Central memory CD8-positive, alpha-beta T cell (primary cell): ENCODE data around the gene TMEM205.
"Not testable (repeated sequence)": the region's sequence is repeated elsewhere in the genome, so short reads cannot be mapped to it uniquely, and the experiment has no call there.

Experiments
- ATAC-seq: fragments of 150-1000 bp; cut with Tn5 transposase; replicated peaks from 2 replicates; pipeline ENCODE4 v1.10.0; 2022; ENCODE audit warnings: mild to moderate bottlenecking, moderate FRiP score, moderate number of reproducible peaks; ENCODE audit not compliant: poor library complexity, severe bottlenecking; ENCODE audit errors: extremely low read depth
- DNase-seq, 2 donors: peaks; one replicate each; pipeline ENCODE4 v3.0.0; 2021; ENCODE audit warnings: low spot score in 2 of 2
- H3K27ac Mint-ChIP-seq: one replicate; pipeline ENCODE4 v1.8.0; 2022; ENCODE audit warnings: low read depth, mild to moderate bottlenecking, moderate library complexity, mixed read lengths
- H3K27me3 Mint-ChIP-seq: one replicate; pipeline ENCODE4 v1.8.0; 2022; ENCODE audit warnings: mixed read lengths
- H3K36me3 Mint-ChIP-seq: one replicate; pipeline ENCODE4 v1.8.0; 2022; ENCODE audit warnings: mild to moderate bottlenecking, moderate library complexity, mixed read lengths; ENCODE audit not compliant: insufficient read depth
- H3K4me1 Mint-ChIP-seq: one replicate; pipeline ENCODE4 v1.8.0; 2022; ENCODE audit warnings: mixed read lengths
- H3K4me3 Mint-ChIP-seq: one replicate; pipeline ENCODE4 v1.8.0; 2022; ENCODE audit warnings: mild to moderate bottlenecking, moderate library complexity, mixed read lengths
- H3K9me3 Mint-ChIP-seq: one replicate; pipeline ENCODE4 v1.8.0; 2022; ENCODE audit warnings: mixed read lengths

TMEM205 gene

GRCh38 chr19:11345122-11345803 lies 805 bp downstream of the TMEM205 start:
- Mint-ChIP-seq H3K4me1 (peaks cover 34% of the 10 kb centered on the region), H3K27me3 (no peaks in the 10 kb centered on the region), H3K9me3 (no peaks in the 10 kb centered on the region), H3K27ac (peak overlapping the region; percentile 95), H3K36me3 (peaks cover 12% of the 10 kb centered on the region), H3K4me3 (peak overlapping the region; percentile 93)
- ATAC-seq (no peak), DNase-seq (no peak)

- H3K36me3 Mint-ChIP-seq = peaks cover 12% of the 10 kb centered on the region
- DNase-seq = no peak
- H3K4me3 Mint-ChIP-seq = no peak overlapping the region
- H3K9me3 Mint-ChIP-seq = no peaks in the 10 kb centered on the region
- no peak overlapping the region for H3K27ac Mint-ChIP-seq
- no peak for ATAC-seq
- no peaks in the 10 kb centered on the region for H3K27me3 Mint-ChIP-seq
- peaks cover 40% of the 10 kb centered on the region for H3K4me1 Mint-ChIP-seq
Measured at GRCh38 chr19:11342429-11342828, 3.6 kb downstream of the TMEM205 start.

- Mint-ChIP-seq H3K4me3 (peak overlapping the region; percentile 66), H3K4me1 (peaks cover 19% of the 10 kb centered on the region)
- not testable (repeated sequence) for H3K9me3 Mint-ChIP-seq, H3K27me3 Mint-ChIP-seq, H3K36me3 Mint-ChIP-seq, DNase-seq, ATAC-seq, H3K27ac Mint-ChIP-seq
Measured at GRCh38 chr19:11340099-11340467, 6.0 kb downstream of the TMEM205 start.

GRCh38 chr19:11339254-11340098 lies 6.6 kb downstream of the TMEM205 start, which contains the start of gene RAB3D:
Gene RAB3D, minus strand, starts transcription at chr19:11339657. Its CDS starts 2,258 bp downstream, at chr19:11337399.
- Mint-ChIP-seq H3K4me1 (peaks cover 17% of the 10 kb centered on the region), H3K27ac (peak within 1 kb of the TSS; percentile 73), H3K4me3 (peak within 1 kb of the TSS; percentile 66), H3K27me3 (no peaks in the 10 kb centered on the region), H3K9me3 (no peaks in the 10 kb centered on the region), H3K36me3 (peaks cover 7% of the 10 kb centered on the region)
- DNase-seq (peak; percentile 29 to 45), ATAC-seq (peak; percentile 75)

GRCh38 chr19:11338569-11339253 lies 7.4 kb downstream of the TMEM205 start:
- DNase-seq (no peak), ATAC-seq (peak; percentile 8)
- Mint-ChIP-seq H3K27ac (peak overlapping the region; percentile 73), H3K4me3 (peak overlapping the region; percentile 66), H3K4me1 (peaks cover 13% of the 10 kb centered on the region), H3K9me3 (no peaks in the 10 kb centered on the region), H3K36me3 (peaks cover 12% of the 10 kb centered on the region), H3K27me3 (no peaks in the 10 kb centered on the region)

- H3K4me1 Mint-ChIP-seq = peaks cover 13% of the 10 kb centered on the region
- no peaks in the 10 kb centered on the region for H3K9me3 Mint-ChIP-seq
- no peak overlapping the region for H3K27ac Mint-ChIP-seq
- no peak for ATAC-seq
- H3K27me3 Mint-ChIP-seq = no peaks in the 10 kb centered on the region
- H3K4me3 Mint-ChIP-seq = peak overlapping the region; percentile 66
- DNase-seq = no peak
- peaks cover 13% of the 10 kb centered on the region for H3K36me3 Mint-ChIP-seq
Measured at GRCh38 chr19:11338121-11338520, 7.9 kb downstream of the TMEM205 start.

GRCh38 chr19:11337080-11337479 lies 9.0 kb downstream of the TMEM205 start:
- H3K27ac Mint-ChIP-seq = no peak overlapping the region

GRCh38 chr19:11335449-11336146 lies 10.5 kb downstream of the TMEM205 start:
- no peaks in the 10 kb centered on the region for H3K9me3 Mint-ChIP-seq
- peak overlapping the region; percentile 25 for H3K27ac Mint-ChIP-seq
- ATAC-seq (no peak), DNase-seq (no peak)
- H3K4me3 Mint-ChIP-seq = no peak overlapping the region
- H3K27me3 Mint-ChIP-seq = no peaks in the 10 kb centered on the region
- H3K36me3 Mint-ChIP-seq = peaks cover 13% of the 10 kb centered on the region
- peaks cover 13% of the 10 kb centered on the region for H3K4me1 Mint-ChIP-seq

More at GRCh38 chr19:11337080-11337479, 9.0 kb downstream of the TMEM205 start:
- Mint-ChIP-seq H3K36me3 (peaks cover 13% of the 10 kb centered on the region), H3K27me3 (no peaks in the 10 kb centered on the region), H3K4me1 (peaks cover 13% of the 10 kb centered on the region), H3K4me3 (no peak overlapping the region), H3K9me3 (no peaks in the 10 kb centered on the region)
- no peak for ATAC-seq
- DNase-seq = no peak

- not testable (repeated sequence) for H3K27ac Mint-ChIP-seq, DNase-seq, H3K4me3 Mint-ChIP-seq, H3K27me3 Mint-ChIP-seq, ATAC-seq, H3K4me1 Mint-ChIP-seq, H3K9me3 Mint-ChIP-seq
- peaks cover 13% of the 10 kb centered on the region for H3K36me3 Mint-ChIP-seq
Measured at GRCh38 chr19:11333838-11334237, 12.2 kb downstream of the TMEM205 start.

- peaks cover 13% of the 10 kb centered on the region for H3K36me3 Mint-ChIP-seq
- H3K4me3 Mint-ChIP-seq = no peak overlapping the region
- H3K9me3 Mint-ChIP-seq = no peaks in the 10 kb centered on the region
- DNase-seq = no peak
- no peak for ATAC-seq
- H3K27me3 Mint-ChIP-seq = no peaks in the 10 kb centered on the region
- H3K4me1 Mint-ChIP-seq = no peaks in the 10 kb centered on the region
- H3K27ac Mint-ChIP-seq = no peak overlapping the region
Measured at GRCh38 chr19:11332822-11333221, 13.2 kb downstream of the TMEM205 start.

GRCh38 chr19:11331502-11331901 lies 14.6 kb downstream of the TMEM205 start:
- Mint-ChIP-seq H3K9me3 (no peaks in the 10 kb centered on the region), H3K36me3 (peaks cover 13% of the 10 kb centered on the region), H3K27me3 (no peaks in the 10 kb centered on the region)

GRCh38 chr19:11330127-11330526 lies 15.9 kb downstream of the TMEM205 start:
- DNase-seq (no peak), ATAC-seq (no peak)
- H3K4me1 Mint-ChIP-seq = no peaks in the 10 kb centered on the region
- peaks cover 7% of the 10 kb centered on the region for H3K36me3 Mint-ChIP-seq
- H3K4me3 Mint-ChIP-seq = no peak overlapping the region
- no peak overlapping the region for H3K27ac Mint-ChIP-seq
- no peaks in the 10 kb centered on the region for H3K9me3 Mint-ChIP-seq
- H3K27me3 Mint-ChIP-seq = no peaks in the 10 kb centered on the region

More at GRCh38 chr19:11331502-11331901, 14.6 kb downstream of the TMEM205 start:
- Mint-ChIP-seq H3K27ac (no peak overlapping the region), H3K4me1 (no peaks in the 10 kb centered on the region), H3K4me3 (no peak overlapping the region)
- DNase-seq (no peak), ATAC-seq (no peak)
